Neural cell (in vitro differentiated cells): ENCODE data around the gene TRA2A. TPM values are rescaled to one million over a fixed set of nuclear protein-coding genes. Genes with fewer than 3 reads are reported as not detected.
A peak's percentile ranks its signal among the peaks of the same experiment; 100 is the strongest.

Experiments used
- H2AFZ ChIP-seq: fragments of 200-600, 300-800 bp; sonication (generic), shearing (Covaris generic); 2 replicates; pipeline ENCODE4 v1.6.0; 2014; ENCODE audit warnings: low read depth, mild to moderate bottlenecking, antibody characterized with exemption, low read length, moderate library complexity
- H3F3A ChIP-seq: fragments of 200-600 bp; shearing (Covaris generic); 2 replicates; pipeline ENCODE4 v1.6.1; 2016; ENCODE audit warnings: mild to moderate bottlenecking, moderate library complexity, mixed read lengths, antibody characterized with exemption, low read length; ENCODE audit not compliant: insufficient read depth, poor library complexity, severe bottlenecking
- H3K27ac ChIP-seq: fragments of 200-600, 300-800 bp; sonication (generic), shearing (Covaris generic); 2 replicates; pipeline ENCODE4 v1.5.1; 2014; ENCODE audit warnings: mild to moderate bottlenecking, low read length, moderate library complexity
- H3K27me3 ChIP-seq: fragments of 300-800, 200-600 bp; sonication (generic), shearing (Covaris generic); 2 replicates; pipeline ENCODE4 v1.6.0; 2014; ENCODE audit warnings: mild to moderate bottlenecking, low read depth, low read length, moderate library complexity; ENCODE audit not compliant: insufficient read depth
- H3K36me3 ChIP-seq: fragments of 300-800, 200-600 bp; sonication (generic), shearing (Covaris generic); 2 replicates; pipeline ENCODE4 v1.5.1; 2014; ENCODE audit warnings: mild to moderate bottlenecking, antibody characterized with exemption, low read length, moderate library complexity; ENCODE audit not compliant: insufficient read depth
- H3K4me2 ChIP-seq: fragments of 300-800, 200-600 bp; sonication (generic), shearing (Covaris generic); 2 replicates; pipeline ENCODE4 v1.6.0; 2014; ENCODE audit warnings: mild to moderate bottlenecking, low read length
- H3K4me3 ChIP-seq: fragments of 300-800, 200-600 bp; sonication (generic), shearing (Covaris generic); 2 replicates; pipeline ENCODE4 v1.5.1; 2014; ENCODE audit warnings: mild to moderate bottlenecking, low read length, moderate library complexity
- H3K79me2 ChIP-seq: fragments of 200-600 bp; shearing (Covaris generic); replicated peaks from 2 replicates; pipeline ENCODE4 v1.6.0; 2014; ENCODE audit warnings: mild to moderate bottlenecking, low read length, moderate library complexity; ENCODE audit not compliant: insufficient read depth
- H3K9ac ChIP-seq: fragments of 300-800, 200-600 bp; sonication (generic), shearing (Covaris generic); 2 replicates; pipeline ENCODE4 v1.6.1; 2016; ENCODE audit warnings: mild to moderate bottlenecking, low read length, mixed read lengths
- H3K9me2 ChIP-seq: fragments of 200-600 bp; shearing (Covaris generic); 2 replicates; pipeline ENCODE4 v1.6.1; 2016; ENCODE audit warnings: mild to moderate bottlenecking, low read length, mixed read lengths; ENCODE audit not compliant: insufficient read depth
- H3K9me3 ChIP-seq: fragments of 200-600, 300-800 bp; sonication (generic), shearing (Covaris generic); 2 replicates; pipeline ENCODE4 v1.6.1; 2016; ENCODE audit warnings: mild to moderate bottlenecking, mixed run types, low read length, moderate library complexity, mixed read lengths
- H4K20me1 ChIP-seq: fragments of 200-600 bp; shearing (Covaris generic); 2 replicates; pipeline ENCODE4 v1.6.1; 2016; ENCODE audit warnings: mild to moderate bottlenecking, mixed run types; ENCODE audit not compliant: insufficient read depth
- CTCF ChIP-seq: fragments of 450-650 bp; IDR thresholded peaks from 2 replicates; pipeline ENCODE4 v1.5.1; 2014; ENCODE audit warnings: antibody characterized with exemption, mild to moderate bottlenecking, moderate library complexity; ENCODE audit not compliant: poor library complexity, severe bottlenecking
- EP300 ChIP-seq: fragments of 450-650 bp; conservative IDR thresholded peaks from 2 replicates; pipeline ENCODE4 v1.6.1; 2014; ENCODE audit warnings: antibody characterized with exemption, mild to moderate bottlenecking, moderate library complexity; ENCODE audit not compliant: poor library complexity, severe bottlenecking
- EZH2 ChIP-seq: fragments of 200-600, 300-800 bp; shearing (Covaris generic), sonication (generic); IDR thresholded peaks from 2 replicates; pipeline ENCODE4 v1.6.1; 2014; ENCODE audit warnings: antibody characterized with exemption, low read length, borderline replicate concordance, mild to moderate bottlenecking; ENCODE audit not compliant: insufficient read depth, poor library complexity, severe bottlenecking
- MXI1 ChIP-seq: fragments of 450-650 bp; conservative IDR thresholded peaks from 2 replicates; pipeline ENCODE4 v1.6.1; 2014; ENCODE audit warnings: antibody characterized with exemption, mild to moderate bottlenecking; ENCODE audit not compliant: poor library complexity, severe bottlenecking
- POLR2AphosphoS5 ChIP-seq: IDR thresholded peaks from 2 replicates; pipeline ENCODE4 v1.6.1; 2012
- RAD21 ChIP-seq: fragments of 450-650 bp; conservative IDR thresholded peaks from 2 replicates; pipeline ENCODE4 v1.6.1; 2014; ENCODE audit warnings: antibody characterized with exemption, mild to moderate bottlenecking, moderate library complexity
- REST ChIP-seq: IDR thresholded peaks from 2 replicates; pipeline ENCODE4 v1.6.1; 2012; ENCODE audit warnings: borderline replicate concordance
- SMC3 ChIP-seq: fragments of 450-650 bp; conservative IDR thresholded peaks from 2 replicates; pipeline ENCODE4 v1.6.1; 2014; ENCODE audit warnings: antibody characterized with exemption, mild to moderate bottlenecking, moderate library complexity; ENCODE audit not compliant: poor library complexity
- TAF1 ChIP-seq: IDR thresholded peaks from 2 replicates; pipeline ENCODE4 v1.6.1; 2012; ENCODE audit warnings: low read depth
- polyA plus RNA-seq: library from polyadenylated mRNA; depleted of rRNA; stranded (reverse); fragments of >200 nt; gene quantifications from 2 replicates; pipeline ENCODE4 v1.2.3, GENCODE V29; 2014

Gene TRA2A
- polyA plus RNA-seq, 1 donor from 2014 or later: 188 TPM

GRCh38 chr7:23544913-23545354, 13.2 kb upstream of the TRA2A start:
- H3K79me2 ChIP-seq: no peaks in the 10 kb centered on the region
- no peaks in the 10 kb centered on the region for H3K27me3 ChIP-seq
- TF ChIP-seq TAF1: no peak
- TF ChIP-seq REST: no peak
- TF ChIP-seq RAD21: peak; percentile 74
- no peak for TF ChIP-seq POLR2AphosphoS5
- TF ChIP-seq MXI1: no peak
- peak; percentile 75 for TF ChIP-seq CTCF
- TF ChIP-seq EZH2: no peak
- peak; percentile 73 for TF ChIP-seq SMC3
- TF ChIP-seq EP300: no peak
- H4K20me1 ChIP-seq: no peaks in the 10 kb centered on the region
- no peak overlapping the region for H3K4me2 ChIP-seq
- H3K9me3 ChIP-seq: no peaks in the 10 kb centered on the region
- H3K27ac ChIP-seq: no peak overlapping the region
- H3K9me2 ChIP-seq: no peaks in the 10 kb centered on the region
- H2AFZ ChIP-seq: no peak overlapping the region
- no peak overlapping the region for H3K9ac ChIP-seq
- no peaks in the 10 kb centered on the region for H3K36me3 ChIP-seq
- H3F3A ChIP-seq: no peaks in the 10 kb centered on the region
- H3K4me3 ChIP-seq: no peak overlapping the region

GRCh38 chr7:23542752-23543151, 11.0 kb upstream of the TRA2A start:
- H3K27ac ChIP-seq: no peak overlapping the region
- H4K20me1 ChIP-seq: no peaks in the 10 kb centered on the region
- no peaks in the 10 kb centered on the region for H3K79me2 ChIP-seq
- H3K36me3 ChIP-seq: no peaks in the 10 kb centered on the region
- H3K9ac ChIP-seq: no peak overlapping the region
- H3K4me2 ChIP-seq: no peak overlapping the region
- H2AFZ ChIP-seq: no peak overlapping the region
- no peak overlapping the region for H3K4me3 ChIP-seq
- no peaks in the 10 kb centered on the region for H3K9me2 ChIP-seq
- H3K27me3 ChIP-seq: no peaks in the 10 kb centered on the region
- no peak for TF ChIP-seq REST
- no peak for TF ChIP-seq RAD21
- TF ChIP-seq SMC3: no peak
- TF ChIP-seq POLR2AphosphoS5: no peak
- TF ChIP-seq CTCF: no peak
- TF ChIP-seq TAF1: no peak
- no peak for TF ChIP-seq EZH2
- no peak for TF ChIP-seq EP300
- TF ChIP-seq MXI1: no peak
- H3K9me3 ChIP-seq: no peaks in the 10 kb centered on the region
- H3F3A ChIP-seq: no peaks in the 10 kb centered on the region
